RKO (cell line): Measurements from ENCODE around the gene SPDYE4.
A peak's percentile ranks its signal among the peaks of the same experiment; 100 is the strongest.
"Not testable (repeated sequence)": the region's sequence is repeated elsewhere in the genome, so short reads cannot be mapped to it uniquely, and the experiment has no call there.

Experiments
- DNase-seq: peaks from one replicate; pipeline ENCODE4 v3.0.0-alpha.2; 2016; ENCODE audit warnings: low spot score

Gene SPDYE4, protein sequence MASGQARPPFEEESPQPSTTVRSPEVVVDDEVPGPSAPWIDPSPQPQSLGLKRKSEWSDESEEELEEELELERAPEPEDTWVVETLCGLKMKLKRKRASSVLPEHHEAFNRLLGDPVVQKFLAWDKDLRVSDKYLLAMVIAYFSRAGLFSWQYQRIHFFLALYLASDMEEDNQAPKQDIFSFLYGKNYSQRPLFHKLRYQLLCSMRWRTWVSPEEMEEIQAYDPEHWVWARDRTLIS

DNA sequence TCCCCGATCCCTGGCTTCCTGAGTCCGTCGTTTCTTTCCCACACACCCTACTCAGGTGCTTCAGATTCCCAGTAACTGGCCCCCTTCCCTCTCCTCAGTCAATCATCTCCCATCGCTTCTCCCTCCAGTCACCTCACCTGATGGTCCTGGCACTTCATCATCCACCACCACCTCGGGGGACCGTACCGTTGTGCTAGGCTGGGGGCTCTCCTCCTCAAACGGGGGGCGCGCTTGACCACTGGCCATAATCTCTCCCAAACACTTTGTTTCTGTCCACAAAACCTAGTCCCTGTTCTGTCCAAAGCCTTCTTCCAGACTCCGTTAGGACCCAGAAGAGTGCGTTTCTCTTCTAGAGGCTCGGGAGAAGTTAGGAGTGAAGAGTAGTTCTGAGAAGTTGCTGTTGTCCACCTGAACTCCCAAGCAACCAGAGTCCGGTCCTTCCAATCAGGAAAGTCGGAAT, at the start of gene SPDYE4:
Gene SPDYE4 (minus strand): TSS at position 410 of the 460 bp plus-strand sequence. CDS start 164 bp downstream, at position 246.
- DNase-seq: no peak

DNA sequence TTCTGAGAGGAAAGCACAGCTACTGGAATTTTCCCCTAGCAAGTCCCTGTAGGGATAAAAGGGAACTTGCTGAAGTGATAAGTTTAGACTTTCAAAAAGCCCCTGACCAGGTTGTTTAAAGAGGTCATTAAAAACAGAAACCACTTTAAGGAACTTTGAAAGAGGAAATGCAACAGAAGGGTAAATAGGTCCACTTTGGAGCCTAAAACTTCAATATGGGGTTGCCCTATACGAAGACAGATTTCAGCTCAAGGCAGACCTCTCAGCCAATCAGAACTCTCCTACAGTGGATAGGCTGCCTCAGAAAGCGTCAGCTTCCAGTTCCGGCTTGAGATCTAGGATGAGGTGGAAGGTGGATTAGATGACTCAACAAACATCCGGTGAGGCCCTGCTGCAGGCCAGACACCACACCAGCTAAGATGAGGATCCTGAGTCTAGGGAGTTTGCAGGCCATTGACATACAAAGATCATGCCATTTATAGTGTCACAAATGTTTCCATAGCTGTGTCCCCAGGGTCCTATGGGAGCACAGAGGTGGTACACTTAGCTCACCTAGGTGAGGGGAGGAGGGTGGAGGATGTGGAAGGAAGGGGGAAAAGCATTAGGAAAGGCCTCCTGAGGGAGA, 48.7 kb upstream of the SPDYE4 start:
- peak; percentile 72 for DNase-seq

DNA sequence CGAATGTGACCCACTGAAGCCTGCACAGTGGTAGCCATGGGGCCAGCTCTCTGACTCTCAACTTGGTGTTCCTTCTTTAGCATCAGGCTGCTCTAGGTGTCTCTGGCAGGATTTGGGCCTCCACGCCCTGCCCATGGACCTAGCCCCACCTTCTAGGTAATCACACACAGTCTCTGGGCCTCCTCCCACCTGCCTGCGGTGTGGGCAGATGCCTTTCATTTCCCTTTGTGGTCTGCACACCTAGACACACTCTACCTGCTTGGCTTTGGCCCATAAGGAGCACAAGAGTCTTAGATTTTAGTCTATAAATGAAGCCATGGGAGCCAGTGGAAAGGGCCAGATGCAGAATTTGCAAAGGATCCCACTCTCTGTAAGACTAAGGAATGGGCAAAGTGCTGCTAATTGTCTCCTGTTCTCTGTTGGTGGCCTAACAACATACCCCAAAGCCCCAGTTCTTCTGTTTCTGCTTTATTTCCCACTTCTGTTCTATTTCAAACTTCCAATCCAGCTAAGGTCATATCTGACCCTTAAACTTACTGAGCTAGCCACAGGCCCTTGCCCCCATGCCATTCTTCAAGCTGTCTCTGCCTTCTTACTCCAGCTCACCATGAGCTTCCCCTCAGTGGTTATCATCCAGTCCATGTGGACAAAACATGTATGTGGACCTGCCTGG, 48.0 kb upstream of the SPDYE4 start:
- no peak for DNase-seq

DNA sequence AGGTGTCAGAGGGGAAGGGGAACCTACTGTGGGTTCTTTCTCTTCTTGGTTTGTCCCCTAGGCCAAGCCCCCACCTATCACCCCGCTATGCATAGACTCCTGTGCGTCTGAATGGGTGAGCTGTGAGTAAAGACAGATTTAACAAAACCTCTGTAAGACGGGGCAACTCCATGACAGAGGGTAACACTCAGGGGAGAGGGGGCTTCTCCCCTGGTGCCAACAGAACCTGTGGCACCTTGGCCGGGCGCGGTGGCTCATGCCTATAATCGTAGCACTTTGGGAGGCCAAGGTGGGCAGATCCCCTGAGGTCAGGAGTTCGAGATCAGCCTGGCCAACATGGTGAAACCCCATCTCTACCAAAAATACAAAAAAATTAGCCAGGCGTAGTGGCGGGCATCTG, 47.0 kb upstream of the SPDYE4 start:
- not testable (repeated sequence) for DNase-seq

DNA sequence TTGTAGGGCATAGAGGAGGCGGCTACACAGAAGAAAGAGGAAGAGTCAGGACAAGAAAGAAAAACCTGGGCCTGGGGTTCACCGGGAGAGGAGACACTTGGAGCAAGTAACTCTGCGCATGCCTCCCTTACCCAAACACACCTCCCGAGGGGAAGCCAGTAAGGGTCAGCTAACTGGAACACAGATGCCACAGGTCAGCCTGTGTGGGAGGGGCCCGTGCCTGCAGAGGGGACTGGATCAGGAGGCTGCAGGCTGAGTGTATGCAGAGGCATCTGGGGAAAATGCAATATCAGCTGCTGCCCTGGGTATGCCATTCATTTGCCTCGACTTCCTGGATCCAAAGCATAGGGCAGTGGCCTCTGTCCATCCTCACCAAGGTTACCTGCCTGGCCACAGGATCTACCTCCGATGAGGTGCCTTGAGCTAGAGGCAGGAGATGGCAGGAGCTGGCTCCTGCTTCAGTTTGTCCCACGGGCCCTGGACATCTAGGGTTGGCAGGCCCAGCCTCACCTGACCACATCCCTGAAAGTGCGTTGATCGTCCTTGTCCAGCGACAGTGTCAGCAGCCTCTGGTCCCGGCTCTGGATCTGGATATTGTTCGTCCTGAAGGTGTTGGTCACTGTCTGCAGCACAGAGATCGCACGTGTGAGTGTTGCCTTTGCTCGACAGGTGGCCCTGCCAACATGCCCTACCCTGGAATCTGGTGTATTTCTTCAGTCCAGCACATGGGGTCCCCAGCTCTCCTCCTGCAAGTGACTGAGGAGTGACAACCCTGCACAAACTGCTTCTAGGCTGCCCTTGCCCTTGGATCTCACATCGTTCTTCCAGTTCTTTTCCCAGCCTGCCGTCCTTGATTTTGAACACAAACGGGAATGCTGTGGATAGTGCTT, 45.4 kb upstream of the SPDYE4 start:
- DNase-seq: no peak

DNA sequence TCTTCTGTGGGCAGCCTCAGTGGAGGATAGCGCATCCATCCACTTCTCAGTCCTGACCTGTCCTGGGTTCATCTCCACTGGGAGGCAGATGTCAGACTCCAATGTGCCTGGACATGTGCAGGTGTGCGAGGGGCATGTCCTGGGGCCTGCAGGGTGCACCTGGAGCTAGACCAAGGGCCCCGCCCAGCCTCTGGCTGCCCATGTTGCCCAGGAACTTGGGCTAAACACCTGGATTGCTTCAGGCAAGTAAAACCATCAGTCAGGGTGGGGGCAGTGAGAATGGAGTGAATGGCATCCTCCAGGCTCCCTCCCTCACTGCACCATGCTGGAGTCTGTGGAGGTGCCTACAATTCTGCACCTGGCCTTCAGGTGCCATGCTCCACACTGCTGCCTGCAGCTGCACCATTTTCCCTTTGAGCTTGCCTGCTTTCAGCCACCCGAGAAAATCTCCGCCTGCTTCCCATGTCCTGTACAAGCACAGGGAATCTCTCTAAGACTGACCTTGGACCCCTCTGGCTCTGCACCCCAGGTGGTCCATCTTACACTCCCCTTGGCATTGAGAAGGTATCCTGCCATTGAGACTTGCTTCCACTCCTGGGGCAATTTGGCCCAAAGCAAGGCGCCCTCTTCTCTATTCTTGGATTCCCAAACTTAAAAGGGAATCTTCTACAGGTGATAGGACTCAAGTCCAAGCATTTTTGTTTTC, 42.9 kb upstream of the SPDYE4 start:
- DNase-seq: no peak

DNA sequence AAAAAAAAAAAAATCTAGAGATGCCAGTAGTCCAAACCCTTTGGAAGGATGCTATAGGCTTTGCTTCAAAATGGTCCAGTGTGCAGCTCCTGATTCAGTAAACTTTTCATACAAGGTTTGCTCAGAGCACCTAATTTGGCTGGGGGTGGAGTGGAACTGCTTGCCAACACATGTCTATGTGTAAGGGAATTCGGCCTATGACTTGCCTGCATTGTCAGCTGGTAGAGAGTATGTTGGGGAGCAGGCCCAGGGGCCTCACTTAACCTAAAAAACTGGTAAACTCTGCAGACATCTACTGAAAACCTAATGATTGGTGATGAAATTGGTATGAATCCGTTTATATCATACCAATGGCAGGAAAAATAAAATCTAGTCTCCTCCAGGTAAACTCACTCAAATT, 42.3 kb upstream of the SPDYE4 start:
- no peak for DNase-seq

DNA sequence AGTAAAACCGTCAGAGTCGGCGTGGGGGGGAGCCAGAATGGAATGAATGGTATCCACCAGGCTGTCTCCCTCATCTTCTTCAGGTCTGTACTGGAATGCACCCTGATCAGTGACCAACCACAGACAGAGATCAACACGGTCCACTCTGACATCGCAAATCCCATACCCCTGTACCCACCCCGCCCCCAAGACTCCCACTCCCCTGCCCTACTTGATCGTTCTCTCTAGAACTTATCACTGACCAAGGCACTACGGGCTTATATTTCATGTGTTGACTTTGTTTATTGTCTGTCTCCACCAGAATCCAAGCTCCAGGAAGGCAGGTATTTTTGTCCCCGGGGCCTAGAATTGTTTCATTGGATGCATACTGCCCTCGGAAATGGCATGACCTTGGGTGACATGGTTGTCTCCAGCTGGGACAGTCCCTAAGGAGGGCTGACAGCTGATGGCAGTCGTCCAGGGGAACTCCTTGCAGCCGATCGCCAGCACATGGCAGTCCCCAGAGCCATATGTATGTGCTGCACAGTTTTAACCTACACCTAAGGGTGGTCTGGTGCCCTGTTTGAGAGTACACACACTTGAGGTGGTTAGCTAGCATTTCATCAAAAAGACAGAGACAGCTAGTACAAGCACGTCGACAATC, 41.3 kb upstream of the SPDYE4 start:
- DNase-seq: no peak

DNA sequence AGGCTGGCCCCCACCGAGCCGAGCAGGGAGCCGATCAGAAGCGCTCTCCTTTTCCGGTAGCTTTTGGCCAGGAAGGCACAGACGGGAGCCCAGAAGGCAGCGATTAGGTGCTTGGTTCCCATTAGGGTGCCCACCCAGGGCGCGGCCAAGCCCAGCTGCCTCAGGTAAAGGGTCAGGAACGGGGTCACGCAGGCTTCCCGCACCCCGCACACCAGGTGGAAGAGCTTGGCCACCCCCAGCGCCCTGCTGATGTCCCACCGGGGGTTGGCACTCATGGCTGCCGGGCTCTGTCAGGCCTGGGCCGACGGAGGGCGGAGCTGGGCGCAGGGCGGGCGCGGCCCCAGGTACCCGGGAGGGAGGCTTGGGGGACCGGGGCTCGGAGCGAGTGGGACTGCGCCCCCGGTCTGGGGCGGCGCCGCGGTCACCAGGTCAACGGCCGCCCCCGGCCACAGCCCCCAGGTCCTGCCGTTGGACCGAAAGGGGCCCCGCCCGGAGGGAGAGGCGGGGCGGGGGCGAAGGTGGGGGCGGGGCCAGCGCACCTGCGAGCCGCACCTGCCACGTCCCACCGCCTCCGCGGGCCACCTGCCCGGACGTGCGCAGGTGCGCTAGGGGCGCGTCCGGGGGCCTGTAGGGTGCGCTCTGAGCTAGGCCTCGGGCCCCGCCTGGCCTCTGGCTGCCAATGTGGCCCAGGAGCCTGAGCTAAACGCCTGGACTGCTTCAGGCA, 40.7 kb upstream of the SPDYE4 start, which contains the start of gene MFSD6L:
Gene MFSD6L (minus strand): TSS at position 520 of the 724 bp plus-strand sequence. CDS start 245 bp downstream, at position 275.
- DNase-seq: no peak

DNA sequence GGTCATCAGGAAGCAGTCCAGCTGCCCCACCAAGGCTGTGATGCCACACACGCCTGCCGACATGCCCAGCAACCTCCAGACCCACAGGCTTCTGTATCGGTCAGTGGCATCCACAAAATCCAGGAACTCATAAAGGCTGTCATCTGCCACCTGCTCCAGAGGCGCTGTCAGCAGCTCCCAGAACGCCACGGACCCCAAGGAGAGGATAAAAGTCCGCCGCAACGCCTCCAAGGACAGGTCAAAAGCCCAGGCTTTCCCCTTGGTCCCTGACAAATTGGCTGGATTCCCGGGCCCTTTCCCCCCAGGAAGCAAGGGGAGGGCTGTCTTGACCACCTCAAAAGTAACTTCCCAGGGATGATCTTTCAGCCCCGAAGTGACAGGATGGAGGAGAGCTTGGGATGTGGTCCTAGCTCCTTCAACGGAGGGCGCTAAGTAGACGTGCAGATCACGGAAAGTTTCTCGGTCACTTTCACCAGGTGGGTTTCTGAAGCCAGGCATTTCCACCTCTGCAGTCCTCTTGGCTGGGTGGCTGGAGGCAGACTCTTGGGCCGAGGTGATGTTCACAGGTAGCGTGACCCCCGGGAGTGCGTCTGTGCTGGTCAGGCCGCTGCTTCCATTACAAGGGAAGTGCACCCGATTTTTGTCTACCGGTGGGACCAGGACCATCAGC, 40.0 kb upstream of the SPDYE4 start:
- DNase-seq: no peak

DNA sequence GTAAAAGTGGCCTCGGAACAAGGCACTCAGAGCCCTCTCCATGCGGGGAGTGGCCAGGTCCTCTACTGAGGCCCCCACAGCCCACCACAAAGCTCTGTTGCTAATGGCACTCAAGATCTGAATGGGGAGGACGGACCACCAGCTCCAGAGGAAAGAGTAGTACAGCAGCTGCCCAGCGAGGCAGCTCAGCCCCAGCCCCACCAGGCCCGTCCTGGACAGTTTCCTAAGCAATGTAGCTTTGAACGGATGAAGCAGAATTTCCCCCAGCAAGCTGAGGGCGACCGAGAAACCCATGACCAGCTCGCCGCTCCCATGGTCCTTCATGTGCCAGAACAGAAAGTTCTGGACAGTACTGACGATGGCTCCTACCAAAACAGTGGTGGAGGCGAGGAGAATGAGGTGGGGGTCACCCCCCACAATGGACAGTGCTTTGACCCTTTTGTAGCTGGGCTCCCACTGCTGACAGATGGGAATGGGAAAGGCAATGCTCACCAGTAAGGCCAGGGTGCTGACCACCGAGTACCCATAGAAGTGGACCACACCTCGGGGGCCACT, 39.4 kb upstream of the SPDYE4 start:
- no peak for DNase-seq

DNA sequence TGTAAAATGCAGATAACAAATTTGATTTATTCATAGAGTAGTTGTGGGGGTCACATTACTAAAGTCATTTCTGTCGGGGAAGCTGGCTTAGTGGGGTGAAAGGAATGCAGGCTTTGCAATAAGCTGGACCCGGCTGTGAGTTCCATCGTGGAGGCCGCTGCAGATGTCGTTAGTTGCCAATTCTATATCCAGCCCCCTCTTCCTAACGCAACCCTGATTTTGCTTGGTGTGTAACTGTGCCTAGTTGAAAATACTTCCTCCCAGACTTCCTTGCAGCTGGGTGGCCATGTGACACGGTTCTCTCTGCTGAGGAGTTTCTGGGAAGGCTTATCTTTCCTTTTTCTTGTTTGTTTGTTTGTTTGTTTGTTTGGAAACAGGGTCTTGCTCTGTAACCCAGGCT, 36.3 kb upstream of the SPDYE4 start:
- DNase-seq: no peak

DNA sequence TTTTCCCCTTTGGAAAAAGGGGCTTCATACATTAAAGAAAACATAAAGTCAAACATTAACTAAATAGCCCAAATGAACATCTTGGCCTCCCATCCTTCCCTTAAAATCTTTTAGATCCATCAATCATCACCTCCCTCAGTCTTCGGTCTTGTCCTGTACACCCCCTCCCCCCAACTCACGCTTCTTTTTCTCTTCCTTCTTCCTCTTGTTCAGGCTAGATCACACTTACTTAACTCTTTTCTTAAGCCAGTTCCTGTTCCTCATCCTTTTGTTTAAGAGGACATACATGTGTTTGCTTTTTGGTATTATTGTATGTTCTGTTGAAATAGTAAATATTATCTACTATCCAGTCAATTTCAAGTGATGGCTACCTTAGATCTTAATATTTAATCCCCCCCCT, 35.3 kb upstream of the SPDYE4 start:
- no peak for DNase-seq

DNA sequence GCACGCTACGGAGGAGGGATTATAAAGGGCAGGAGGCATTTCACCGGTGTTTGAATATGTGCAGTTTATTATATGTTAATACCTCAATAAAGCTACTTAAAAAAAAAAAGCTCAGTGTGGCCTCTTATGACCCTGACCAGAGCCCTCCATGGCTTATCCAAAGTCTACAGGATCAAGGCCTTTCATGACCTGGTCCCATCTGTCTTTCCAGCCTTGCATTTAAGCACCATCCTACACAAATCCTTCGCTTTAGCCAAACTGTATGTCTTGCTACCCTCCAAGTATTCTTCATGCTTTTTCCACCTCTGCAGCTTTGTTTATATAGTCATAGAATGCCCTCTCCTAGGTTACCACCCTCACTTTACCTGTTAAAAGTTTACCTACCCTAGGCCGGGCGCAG, 34.3 kb upstream of the SPDYE4 start:
- DNase-seq: no peak

DNA sequence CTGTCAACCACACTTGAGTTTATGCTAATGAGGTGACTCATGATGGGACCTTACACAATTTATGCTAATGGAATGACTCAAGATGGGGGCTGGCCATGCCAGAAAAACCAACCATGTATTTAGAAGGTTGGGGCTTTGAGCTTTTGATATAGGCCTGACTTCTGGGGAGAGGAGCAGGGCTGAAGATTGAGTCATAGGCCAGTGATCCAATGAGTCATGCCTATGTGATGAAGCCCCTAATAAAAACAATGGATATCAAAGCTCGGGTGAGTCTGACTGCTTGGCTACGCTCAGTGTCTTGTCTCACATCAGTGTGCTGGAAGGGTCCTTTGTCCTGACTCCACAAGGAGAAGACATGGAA, 33.5 kb upstream of the SPDYE4 start:
- DNase-seq: peak; percentile 54

DNA sequence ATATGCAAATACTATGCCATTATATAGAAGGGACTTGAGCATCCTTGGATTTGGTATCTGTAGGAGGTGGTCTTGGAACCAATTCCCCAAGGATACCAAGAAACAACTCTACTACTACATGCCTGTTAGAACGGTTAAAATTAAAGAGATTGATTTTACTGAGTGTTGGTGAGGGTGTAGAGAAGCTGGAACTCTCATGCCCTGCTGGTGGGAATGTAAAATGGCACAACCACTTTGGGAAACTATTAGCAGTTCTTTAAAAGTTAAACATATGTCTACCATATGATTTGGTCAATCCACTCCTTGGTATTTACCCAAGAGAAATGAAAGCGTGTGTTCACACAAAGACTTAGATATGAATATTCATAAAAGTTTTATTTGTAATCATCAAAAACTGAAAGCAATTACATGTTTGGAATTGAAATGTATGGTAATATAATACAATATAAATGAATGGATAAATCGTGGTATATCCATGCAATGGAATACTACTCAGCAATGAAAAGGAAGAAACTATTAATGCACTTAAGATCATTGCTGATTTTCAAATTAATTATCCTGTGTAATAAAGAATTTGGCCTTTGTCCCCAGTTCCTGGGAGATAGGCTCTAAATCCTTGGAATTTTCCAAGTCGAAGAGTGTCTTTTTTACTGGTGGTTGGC, 33.0 kb upstream of the SPDYE4 start:
- DNase-seq: no peak

DNA sequence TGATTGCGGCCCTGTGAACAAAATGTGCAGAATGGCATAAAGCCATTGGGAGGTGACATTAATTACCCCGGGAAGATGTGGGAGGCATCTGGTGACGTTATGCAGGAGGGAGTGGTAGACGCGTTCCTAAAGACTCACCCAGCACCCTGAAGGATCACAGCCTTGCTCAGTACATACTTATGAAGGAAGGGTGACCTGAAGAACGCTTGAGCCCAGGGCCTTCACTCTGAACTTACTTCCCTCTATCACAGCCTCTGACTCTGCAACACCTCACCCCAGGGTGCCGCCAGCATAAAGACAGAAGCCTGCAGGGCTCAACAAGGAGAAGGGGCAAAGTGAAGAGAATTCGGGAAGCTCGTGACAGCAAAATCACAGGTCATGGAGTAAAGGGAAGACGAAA, 31.4 kb upstream of the SPDYE4 start:
- no peak for DNase-seq

DNA sequence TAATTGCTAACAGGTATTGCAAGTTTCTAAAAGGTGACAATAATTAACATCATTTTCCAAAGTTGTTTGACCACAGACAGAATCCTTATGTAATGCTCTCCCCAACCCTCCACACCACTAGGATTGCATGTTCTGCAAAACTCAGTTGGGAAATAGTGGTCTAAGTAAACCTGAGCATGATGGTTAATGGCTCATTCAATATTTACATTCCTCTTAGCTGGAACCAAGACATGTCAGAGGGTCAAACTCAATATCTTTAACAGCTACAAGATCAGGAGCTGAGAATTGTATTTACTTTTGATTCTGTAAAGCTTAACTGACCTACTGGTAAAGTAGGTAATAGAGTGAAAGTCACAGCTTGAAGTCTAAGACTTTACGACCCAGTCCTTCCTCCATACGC, 30.7 kb upstream of the SPDYE4 start:
- no peak for DNase-seq
